HG03025 (cell line): ENCODE data around the gene MYBPC3.

Source experiments
- ATAC-seq: cut with Tn5 transposase; IDR thresholded peaks from one replicate; pipeline ENCODE4 v1.9.1; 2021; ENCODE audit warnings: mild to moderate bottlenecking, moderate library complexity; ENCODE audit not compliant: unreplicated experiment, low FRiP score

MYBPC3 gene

GRCh38 chr11:47352556-47352955 is at the start of gene MYBPC3:
MYBPC3 (minus strand) TSS chr11:47352702; CDS start chr11:47352647, 55 bp downstream.
- ATAC-seq = no peak

GRCh38 chr11:47400768-47401279 is 48.3 kb upstream of the MYBPC3 start:
- ATAC-seq = peak; percentile 50

- ATAC-seq = peak; percentile 30
Observed at GRCh38 chr11:47399860-47400767, 47.6 kb upstream of the MYBPC3 start.

GRCh38 chr11:47398551-47398950 is 46.0 kb upstream of the MYBPC3 start:
- ATAC-seq = no peak

- ATAC-seq = no peak
Observed at GRCh38 chr11:47398011-47398410, 45.5 kb upstream of the MYBPC3 start.

GRCh38 chr11:47396049-47396320 is 43.5 kb upstream of the MYBPC3 start:
- ATAC-seq = no peak

GRCh38 chr11:47395223-47396048 is 42.9 kb upstream of the MYBPC3 start:
- ATAC-seq = no peak

- ATAC-seq = no peak
Observed at GRCh38 chr11:47394322-47395222, 42.1 kb upstream of the MYBPC3 start.

- ATAC-seq = no peak
Observed at GRCh38 chr11:47394050-47394321, 41.5 kb upstream of the MYBPC3 start.

GRCh38 chr11:47393163-47394049 is 40.9 kb upstream of the MYBPC3 start:
- ATAC-seq = no peak

GRCh38 chr11:47392546-47393162 is 40.2 kb upstream of the MYBPC3 start:
- ATAC-seq = no peak

- ATAC-seq = no peak
Observed at GRCh38 chr11:47391711-47392432, 39.4 kb upstream of the MYBPC3 start.

- no peak for ATAC-seq
Observed at GRCh38 chr11:47391077-47391583, 38.6 kb upstream of the MYBPC3 start.

- no peak for ATAC-seq
Observed at GRCh38 chr11:47390422-47390760, 37.9 kb upstream of the MYBPC3 start.

- ATAC-seq = no peak
Observed at GRCh38 chr11:47389577-47390421, 37.3 kb upstream of the MYBPC3 start.

- ATAC-seq = no peak
Observed at GRCh38 chr11:47388697-47389576, 36.4 kb upstream of the MYBPC3 start.
